GM18520 (cell line): ENCODE measurements around the gene IQCC.

Experiments used
- ATAC-seq: cut with Tn5 transposase; IDR thresholded peaks from one replicate; pipeline ENCODE4 v1.9.1; 2021; ENCODE audit not compliant: unreplicated experiment

IQCC gene

DNA sequence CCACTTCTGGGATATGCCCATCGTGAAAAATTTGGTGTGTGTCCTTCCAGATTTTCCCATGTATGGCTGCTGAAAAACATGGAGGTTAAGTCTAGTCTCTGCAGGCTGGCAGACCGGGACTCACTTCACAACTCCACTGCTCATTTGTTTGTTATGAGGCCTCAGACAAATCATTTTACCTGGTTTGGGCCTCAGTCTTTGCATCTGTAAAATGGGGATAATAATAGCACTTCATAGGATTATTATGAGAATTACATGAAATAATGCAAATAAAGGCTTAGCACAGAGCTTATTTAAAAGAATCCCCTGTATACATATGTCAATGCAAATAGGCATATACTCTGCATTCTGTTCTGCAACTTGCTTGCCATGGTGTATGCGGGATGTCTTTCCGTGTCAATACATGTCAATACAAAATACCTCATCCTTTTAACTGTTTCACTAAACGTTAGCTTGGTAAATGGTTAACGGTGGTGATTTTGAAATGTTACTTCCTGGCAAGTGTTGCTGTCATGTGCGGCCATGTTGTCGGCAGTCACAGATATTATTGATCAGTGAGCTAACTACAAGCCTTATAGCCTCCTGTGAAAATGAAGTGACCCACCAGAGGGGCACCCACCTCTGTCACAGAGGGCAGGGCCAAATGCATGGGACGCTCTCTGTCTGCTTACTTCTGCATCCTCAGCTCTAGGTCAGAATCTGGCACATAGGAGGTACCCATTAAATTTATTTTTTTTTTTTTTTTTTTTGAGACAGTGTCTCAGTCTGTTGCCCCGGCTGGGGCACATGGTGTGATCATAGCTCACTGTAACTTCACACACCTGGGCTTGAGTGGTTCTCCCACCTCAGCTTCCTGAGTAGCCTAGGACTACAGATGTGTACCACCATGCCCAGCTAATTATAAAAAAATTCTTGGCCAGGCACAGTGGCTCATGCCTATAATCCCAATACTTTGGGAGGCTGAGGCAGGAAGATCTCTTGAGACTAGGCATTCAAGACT, 49.9 kb downstream of the IQCC start:
- ATAC-seq: no peak

DNA sequence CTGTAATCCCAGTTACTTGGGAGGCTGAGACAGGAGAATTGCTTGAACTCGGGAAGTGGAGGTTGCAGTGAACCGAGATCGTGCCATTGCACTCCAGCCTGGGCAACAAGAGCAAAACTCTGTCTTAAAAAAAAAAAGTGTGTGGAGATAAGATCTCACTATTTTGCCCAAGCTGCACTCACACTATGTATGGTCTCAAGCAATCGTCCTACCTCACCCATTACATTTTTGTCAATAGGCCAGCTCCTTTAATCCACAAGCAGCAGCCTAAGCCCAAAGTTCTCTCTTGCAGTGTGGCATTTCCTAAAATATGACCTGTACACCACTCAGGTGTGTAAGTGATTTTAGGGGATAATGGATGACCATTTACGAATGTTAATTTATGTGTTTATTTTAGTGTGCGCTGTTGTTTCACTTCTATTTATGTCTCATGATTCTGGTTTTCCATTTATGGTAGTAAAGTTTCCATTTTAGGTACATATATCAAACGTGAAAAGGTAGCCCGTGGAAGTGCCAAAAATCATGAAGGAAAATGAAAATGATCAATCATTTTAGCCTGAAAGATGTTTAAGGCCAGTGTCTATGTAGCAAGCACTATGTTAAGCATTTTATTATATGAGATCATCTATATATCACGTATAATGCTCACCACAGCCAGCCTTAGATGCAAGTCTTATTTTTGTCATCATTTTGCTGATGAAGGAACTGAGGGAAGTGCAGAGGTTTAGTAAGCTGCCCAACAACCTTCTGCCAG, 51.2 kb downstream of the IQCC start:
- no peak for ATAC-seq

DNA sequence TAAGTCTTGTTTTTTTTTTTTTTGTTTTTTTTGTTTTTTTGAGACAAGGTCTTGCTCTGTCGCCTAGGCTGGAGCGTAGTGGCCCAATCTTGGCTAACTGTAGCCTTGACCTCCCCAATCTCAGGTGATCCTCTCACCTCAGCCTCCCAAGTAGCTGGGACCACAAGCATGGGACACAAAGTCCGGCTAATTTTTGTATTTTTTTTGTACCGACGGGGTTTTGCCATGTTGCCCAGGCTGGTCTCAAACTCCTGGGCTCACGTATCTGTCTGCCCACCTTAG, 51.7 kb downstream of the IQCC start:
- ATAC-seq: no peak
